GM12864 (cell line): ENCODE measurements around the gene C1orf116.

Source experiments
- DNase-seq: peaks from one replicate; pipeline ENCODE4 v3.0.0-alpha.2; 2011; ENCODE audit warnings: low read depth
- H3K4me3 ChIP-seq: 2 replicates; pipeline ENCODE4 v1.5.1; 2011; ENCODE audit warnings: mild to moderate bottlenecking, low read depth, low read length, control low read depth
- TF ChIP-seq, protein P1 (sequence below): IDR thresholded peaks from 2 replicates; pipeline ENCODE4 v1.5.1; 2011; ENCODE audit warnings: low read depth, mild to moderate bottlenecking, moderate library complexity, low read length, control low read depth, inconsistent platforms; ENCODE audit errors: missing control alignments

Gene C1orf116

DNA sequence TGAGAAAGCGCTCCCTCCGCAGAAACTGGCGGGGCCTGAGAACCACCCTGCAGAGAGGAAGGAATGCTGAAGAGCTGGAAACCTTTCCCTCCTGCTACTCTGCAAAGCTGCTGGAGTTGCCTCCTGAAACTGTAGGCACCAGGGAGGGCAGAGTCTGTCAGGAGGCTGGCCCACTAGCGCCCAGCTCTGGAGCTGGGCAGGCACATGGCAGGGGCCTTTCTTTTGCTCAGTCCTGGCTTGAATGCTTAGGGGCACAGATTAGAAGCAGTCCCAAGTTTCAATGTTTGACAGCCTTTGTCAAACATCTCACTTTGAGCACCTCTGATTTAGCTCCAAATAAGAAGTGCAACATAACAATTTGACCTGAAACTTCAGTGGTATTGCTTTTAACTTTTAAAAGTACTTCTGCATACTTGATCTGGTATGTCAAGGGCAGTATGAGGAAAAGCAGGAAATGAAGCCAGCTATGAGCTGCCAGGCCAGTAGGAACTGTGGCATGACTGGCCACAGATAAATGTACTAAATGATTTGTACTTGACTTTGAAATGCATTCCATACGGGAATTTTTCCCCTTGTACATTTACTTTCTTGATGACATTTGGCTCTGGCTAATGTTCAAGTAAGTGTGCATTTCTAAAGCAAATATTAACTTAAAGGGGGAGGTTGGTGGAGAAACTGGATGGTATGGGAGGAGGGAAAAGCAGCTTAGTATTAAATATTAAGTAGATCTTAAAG lies 7.2 kb downstream of the C1orf116 start:
- H3K4me3 ChIP-seq, result no peak overlapping the region
- no peak for DNase-seq

DNA sequence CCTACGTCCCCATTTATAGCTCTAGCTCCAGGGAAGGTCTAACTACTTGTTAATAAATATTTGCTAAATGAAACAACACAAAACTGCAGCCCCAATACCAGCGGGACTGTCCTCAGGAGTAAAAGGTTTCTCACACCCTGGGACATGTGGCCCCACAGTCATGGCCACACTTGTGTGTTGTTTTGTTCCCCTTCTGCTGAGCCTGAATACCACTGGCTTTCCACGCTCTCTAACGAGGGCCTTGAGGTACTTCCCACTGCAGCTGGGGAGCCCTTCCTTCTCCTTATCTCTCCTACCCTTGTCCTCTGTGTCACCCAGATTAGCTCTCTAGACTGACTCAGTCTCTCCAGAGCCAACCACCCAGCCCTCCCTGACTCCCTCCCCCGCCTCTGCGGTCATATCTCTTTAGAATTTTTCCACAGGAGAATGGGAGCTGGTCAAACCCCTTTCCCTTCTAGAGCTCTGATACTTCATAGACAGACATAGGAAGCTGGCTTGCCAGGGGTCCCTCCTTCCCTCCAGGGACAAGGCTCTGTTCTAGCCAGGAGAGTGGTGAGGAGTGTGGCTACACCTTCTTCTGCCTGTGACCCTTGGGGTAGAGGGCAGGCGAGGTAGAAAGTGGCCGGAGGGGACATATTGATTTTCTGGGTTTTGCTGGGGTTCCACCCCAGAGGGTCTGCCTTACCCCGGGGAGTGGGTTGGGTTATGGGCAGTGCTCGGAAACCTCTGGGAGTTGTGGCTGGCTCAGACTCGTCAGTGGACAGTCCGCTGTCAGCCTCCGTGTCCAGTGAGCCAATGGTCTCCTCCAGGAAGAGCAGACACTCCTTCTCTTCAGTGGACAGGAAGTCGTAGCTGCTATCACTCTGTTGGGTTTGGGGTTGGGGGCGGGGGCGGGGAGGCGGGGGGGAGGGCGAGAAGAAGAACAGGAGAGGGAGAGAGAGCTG lies 8.1 kb downstream of the C1orf116 start:
- TF ChIP-seq, protein P1, sequence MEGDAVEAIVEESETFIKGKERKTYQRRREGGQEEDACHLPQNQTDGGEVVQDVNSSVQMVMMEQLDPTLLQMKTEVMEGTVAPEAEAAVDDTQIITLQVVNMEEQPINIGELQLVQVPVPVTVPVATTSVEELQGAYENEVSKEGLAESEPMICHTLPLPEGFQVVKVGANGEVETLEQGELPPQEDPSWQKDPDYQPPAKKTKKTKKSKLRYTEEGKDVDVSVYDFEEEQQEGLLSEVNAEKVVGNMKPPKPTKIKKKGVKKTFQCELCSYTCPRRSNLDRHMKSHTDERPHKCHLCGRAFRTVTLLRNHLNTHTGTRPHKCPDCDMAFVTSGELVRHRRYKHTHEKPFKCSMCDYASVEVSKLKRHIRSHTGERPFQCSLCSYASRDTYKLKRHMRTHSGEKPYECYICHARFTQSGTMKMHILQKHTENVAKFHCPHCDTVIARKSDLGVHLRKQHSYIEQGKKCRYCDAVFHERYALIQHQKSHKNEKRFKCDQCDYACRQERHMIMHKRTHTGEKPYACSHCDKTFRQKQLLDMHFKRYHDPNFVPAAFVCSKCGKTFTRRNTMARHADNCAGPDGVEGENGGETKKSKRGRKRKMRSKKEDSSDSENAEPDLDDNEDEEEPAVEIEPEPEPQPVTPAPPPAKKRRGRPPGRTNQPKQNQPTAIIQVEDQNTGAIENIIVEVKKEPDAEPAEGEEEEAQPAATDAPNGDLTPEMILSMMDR, result no peak
- DNase-seq, result no peak
- H3K4me3 ChIP-seq, result no peak overlapping the region

More for the DNA sequence above, 7.2 kb downstream of the C1orf116 start:
- TF ChIP-seq, protein P1, result no peak

DNA sequence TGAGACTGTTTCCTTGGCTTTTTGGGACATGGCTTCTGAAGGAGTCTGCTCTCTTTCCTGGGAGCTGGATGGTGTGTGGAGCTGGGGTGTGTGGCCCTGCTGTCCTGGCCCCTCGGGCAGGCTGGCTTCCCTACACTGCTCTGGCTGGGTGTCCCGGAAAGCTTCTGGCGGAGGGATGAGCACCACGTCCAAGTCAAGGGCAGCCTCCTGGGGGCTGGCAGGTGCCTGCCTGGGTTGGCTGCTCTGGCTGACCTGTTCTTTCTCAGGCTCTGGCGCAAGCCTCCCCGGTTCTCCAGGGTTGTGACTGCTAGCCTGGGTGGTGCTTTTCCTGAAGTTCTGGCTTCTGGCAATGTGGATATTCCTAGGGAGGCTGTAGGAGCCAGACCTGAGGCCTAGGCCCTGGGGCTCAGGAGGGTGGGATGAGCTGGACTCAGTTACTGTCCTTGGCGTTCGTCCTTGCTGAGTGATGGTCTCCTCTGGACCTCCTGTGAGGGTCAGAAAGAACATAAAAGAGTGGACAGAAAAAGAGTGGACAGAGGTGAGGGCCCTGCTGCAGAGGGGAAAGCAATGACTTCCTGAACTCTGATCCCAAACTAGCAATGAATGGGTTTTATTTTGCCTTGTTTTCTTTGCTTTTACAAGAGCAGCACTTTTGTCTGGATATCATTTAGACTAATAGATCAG lies 9.4 kb downstream of the C1orf116 start:
- TF ChIP-seq, protein P1, result no peak
- no peak for DNase-seq
- H3K4me3 ChIP-seq, result no peak overlapping the region

DNA sequence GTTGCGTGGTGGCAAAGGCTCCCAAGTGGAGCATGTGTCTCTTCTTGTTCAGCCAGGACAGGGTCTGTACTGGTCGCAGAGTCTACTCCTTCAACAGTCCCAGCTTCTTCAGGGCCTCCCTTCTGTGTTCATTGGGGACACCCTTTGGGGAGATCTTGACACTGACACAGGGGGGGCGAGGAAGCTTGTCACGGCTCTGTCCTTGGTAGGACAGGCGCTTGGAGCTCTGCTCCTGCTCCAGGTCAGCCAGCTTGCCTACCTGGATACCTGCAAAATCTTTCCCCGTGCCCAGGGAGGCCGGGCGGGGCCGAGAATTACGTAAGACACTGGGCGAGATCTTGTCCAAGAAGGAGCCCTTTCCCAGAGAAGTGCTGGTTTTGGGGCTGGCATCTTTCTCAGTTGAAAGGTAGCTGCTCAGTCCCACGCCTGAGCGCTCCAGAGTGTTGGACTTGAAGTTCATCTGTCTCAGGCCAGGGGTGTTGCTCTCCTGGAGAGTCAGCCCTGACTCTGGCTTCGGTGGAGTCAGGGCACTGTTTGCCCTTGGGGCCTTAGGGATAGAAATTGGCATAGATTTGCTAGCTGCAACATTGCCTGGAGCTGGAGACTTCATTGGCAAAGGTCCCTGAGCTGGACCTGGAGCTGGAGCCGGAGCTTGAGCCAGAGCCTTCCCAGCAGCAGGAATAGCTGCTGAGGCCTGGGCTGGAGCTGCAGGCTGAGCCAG lies 10.5 kb downstream of the C1orf116 start:
- no peak overlapping the region for H3K4me3 ChIP-seq
- TF ChIP-seq, protein P1, result no peak
- DNase-seq, result no peak

DNA sequence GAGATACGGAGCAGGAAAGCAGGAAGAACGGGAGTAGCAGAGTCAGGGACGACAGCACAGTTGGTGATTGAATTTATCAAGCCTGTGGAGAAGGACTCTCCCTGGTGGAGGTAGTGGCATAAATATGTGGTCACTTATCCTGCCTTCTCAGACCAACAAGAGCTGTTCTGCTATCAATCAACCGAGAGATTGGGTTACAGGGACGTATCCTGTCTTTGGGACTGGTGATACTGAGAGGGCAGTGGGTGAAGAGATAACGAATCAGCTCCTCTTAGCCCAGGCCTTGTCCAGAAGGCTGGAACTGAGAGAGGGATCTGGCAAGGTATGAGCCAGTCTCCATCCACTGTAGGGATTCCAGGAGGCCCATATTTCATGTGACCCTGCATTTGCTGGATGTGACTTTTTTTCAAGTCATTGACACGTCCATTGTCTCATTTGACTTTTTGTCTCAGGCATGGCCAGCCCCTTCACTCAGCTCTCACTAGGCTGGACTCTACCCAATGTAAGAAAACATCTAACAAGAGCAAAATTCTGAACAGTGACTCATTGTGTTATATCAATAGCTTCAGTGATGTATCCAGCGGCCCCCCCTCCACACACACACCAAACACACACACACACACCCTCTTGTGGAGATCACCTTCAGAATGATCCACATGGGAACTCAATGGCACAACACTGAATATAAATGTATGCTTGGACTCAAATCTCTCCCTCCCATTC lies 11.3 kb downstream of the C1orf116 start:
- H3K4me3 ChIP-seq, result no peak overlapping the region
- TF ChIP-seq, protein P1, result no peak
- no peak for DNase-seq

DNA sequence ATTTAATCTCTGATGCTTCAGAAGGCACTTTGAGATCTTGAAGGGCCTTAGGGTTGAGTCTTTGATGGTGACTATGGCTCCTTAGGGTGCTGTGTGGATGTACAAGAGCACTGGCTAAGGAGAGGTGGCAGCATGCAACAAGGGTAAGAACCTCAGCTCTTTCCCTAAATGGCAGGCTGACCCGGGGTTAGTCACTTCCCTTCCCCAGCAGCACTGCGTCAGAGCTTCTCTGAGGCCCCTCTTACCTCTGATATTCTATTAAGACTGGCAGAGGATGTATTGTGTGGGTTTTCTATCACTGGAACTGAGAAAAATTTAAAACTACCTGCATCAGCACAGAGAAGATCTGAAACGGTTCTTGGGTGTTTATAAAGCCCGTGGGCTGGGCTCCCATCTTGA lies 11.8 kb downstream of the C1orf116 start:
- H3K4me3 ChIP-seq, result no peak overlapping the region
- DNase-seq, result no peak
- TF ChIP-seq, protein P1, result no peak
